H1 (cell line): ENCODE data around the gene SOX6. TPM values are rescaled to one million over a fixed set of nuclear protein-coding genes. Genes with fewer than 3 reads are reported as not detected.

Experiments used
- BCL11A ChIP-seq, 2 experiments: IDR thresholded peaks; one replicate each; pipeline ENCODE4 v1.6.1; 2011; ENCODE audit warnings: low read depth in 2 of 2, low read length in 2 of 2, mild to moderate bottlenecking in 2 of 2
- BRCA1 ChIP-seq: IDR thresholded peaks from 2 replicates; pipeline ENCODE4 v1.6.1; 2012; ENCODE audit warnings: low read depth, low read length, improper control_type of control experiment
- CEBPB ChIP-seq: IDR thresholded peaks from 2 replicates; pipeline ENCODE4 v1.6.1; 2012; ENCODE audit warnings: low read depth, low read length
- CHD7 ChIP-seq: fragments of 300-600 bp; sonication (generic); IDR thresholded peaks from 2 replicates; pipeline ENCODE4 v1.7.1; 2012; ENCODE audit warnings: low read length, moderate library complexity, mild to moderate bottlenecking, inconsistent platforms; ENCODE audit not compliant: insufficient replicate concordance
- HDAC2 ChIP-seq, 2 experiments: fragments of 300-600 bp in 1 of 2; sonication (generic) in 1 of 2; IDR thresholded peaks; 2 replicates each; pipeline ENCODE4 v1.6.1; 2011 to 2012; ENCODE audit warnings: low read depth in 2 of 2, low read length in 2 of 2, mild to moderate bottlenecking in 2 of 2, moderate library complexity in 2 of 2, borderline replicate concordance in 1 of 2, inconsistent platforms in 1 of 2
- polyA plus RNA-seq, 7 experiments: library from polyadenylated mRNA; depleted of rRNA in 3 of 7; stranded (reverse) in 5 of 7; unstranded in 2 of 7; fragments of >200 nt in 5 of 7; fragments of 200-250 nt in 2 of 7; gene quantifications; 1 replicate in 5 of 7; 2 replicates in 1 of 7; 4 replicates in 1 of 7; pipeline versions ENCODE4 v1.2.1 to v1.2.3, GENCODE V29; 2011 to 2013; ENCODE audit warnings: missing spikeins in 2 of 7, mixed read lengths in 2 of 7
- total RNA-seq: library from RNA; stranded (reverse); fragmentation: NEBNext Ultra II Directional; extraction: Animal tissue kit (Norgen Biotek cat#: 25700); gene quantifications from 2 replicates; pipeline ENCODE4 v1.2.1, GENCODE V29; 2021

SOX6 gene
- total and polyA plus RNA-seq, 2 of the 8 experiments (the other 6 are each of a cell fraction or from before 2014, with no cell fraction given), result 0.09 TPM; not detected in 1

- no peak for TF ChIP-seq CHD7
- TF ChIP-seq BCL11A (IDR thresholded peaks at IDR 0.05; ENCODE audit: low read depth in 2 of 2, low read length in 2 of 2), result no peak
- TF ChIP-seq HDAC2 (IDR thresholded peaks at IDR 0.05; ENCODE audit: borderline replicate concordance in 1 of 2, low read depth in 2 of 2, low read length in 2 of 2), result no peak
- no peak for TF ChIP-seq CEBPB
- TF ChIP-seq BRCA1, result no peak
These were observed 64.0 kb downstream of the SOX6 start (continued) for GRCh38 chr11:16292167-16292859.
